ENCODE results near the gene TCERG1.

- no peak for TF ChIP-seq CTCF (IDR thresholded peaks at IDR 0.05 in 2 of 3, conservative IDR thresholded peaks at IDR 0.05 in 1 of 3; ENCODE audit: borderline replicate concordance in 1 of 3, insufficient read depth in 1 of 3, low read depth in 2 of 3, low read length in 2 of 3)
- no peak for TF ChIP-seq SP1 (IDR thresholded peaks at IDR 0.05; ENCODE audit: low read depth)
- TF ChIP-seq POLR2A (IDR thresholded peaks at IDR 0.05; ENCODE audit: borderline replicate concordance, extremely low read depth, insufficient read depth, insufficient read length): no peak
- no peak for TF ChIP-seq EZH2phosphoT487 (IDR thresholded peaks at IDR 0.05; ENCODE audit: borderline replicate concordance)
- no peak for TF ChIP-seq MAX (IDR thresholded peaks at IDR 0.05)
- TF ChIP-seq YY1 (IDR thresholded peaks at IDR 0.05; ENCODE audit: extremely low read depth, insufficient replicate concordance, low read depth, low read length): no peak
- TF ChIP-seq EZH2 (IDR thresholded peaks at IDR 0.05): no peak
- TF ChIP-seq POLR2AphosphoS5 (IDR thresholded peaks at IDR 0.05; ENCODE audit: low read depth, low read length): no peak
These were observed 86.7 kb downstream of the TCERG1 start for GRCh38 chr5:146533882-146534281.

Data from HCT116 (cell line).